Urinary bladder (tissue), 4 donors: ENCODE measurements around the gene GCNA. TPM values are rescaled to one million over a fixed set of nuclear protein-coding genes. Genes with fewer than 3 reads are reported as not detected.
A peak's percentile ranks its signal among the peaks of the same experiment; 100 is the strongest.

Experiments used
- DNase-seq: peaks from one replicate; pipeline ENCODE4 v3.0.0-alpha.2; 2015; ENCODE audit errors: extremely low spot score
- H3K27ac ChIP-seq: one replicate; pipeline ENCODE4 v1.5.1; 2013; ENCODE audit warnings: low read depth, mild to moderate bottlenecking, moderate library complexity
- H3K36me3 ChIP-seq: one replicate; pipeline ENCODE4 v1.6.1; 2013; ENCODE audit warnings: mild to moderate bottlenecking, moderate library complexity; ENCODE audit not compliant: insufficient read depth
- H3K4me1 ChIP-seq: one replicate; pipeline ENCODE4 v1.6.1; 2013; ENCODE audit warnings: mild to moderate bottlenecking, moderate library complexity; ENCODE audit not compliant: insufficient read depth
- H3K4me3 ChIP-seq: one replicate; pipeline ENCODE4 v1.5.1; 2013; ENCODE audit warnings: low read depth, low read length
- WGBS: extraction: QIAGEN DNeasy Blood & Tissue Kit; methylation state at CpG from one replicate; pipeline ENCODE4 v1.1.7; 2013; 5-methylcytosine and 5-hydroxymethylcytosine counted together
- polyA plus RNA-seq: library from polyadenylated mRNA; stranded (reverse); fragments of 200-250 nt; gene quantifications from one replicate; pipeline ENCODE4 v1.2.3, GENCODE V29; 2013
- total RNA-seq: library from RNA; depleted of rRNA; stranded (reverse); fragments of >200 nt; gene quantifications from one replicate; pipeline ENCODE4 v1.2.3, GENCODE V29; 2014
- donor health status: healthy with polysubstance abuse.
- donor health status: healthy.

The GCNA gene
- total and polyA plus RNA-seq, 2 donors = 0.82 to 3.0 TPM

GRCh38 chrX:71612256-71612655 is 34.0 kb downstream of the GCNA start:
- H3K4me1 ChIP-seq = no peaks in the 10 kb centered on the region
- no peak overlapping the region for H3K4me3 ChIP-seq
- 88% methylated on average over 8 of the region's 8 CpGs for WGBS
- peaks cover 6% of the 10 kb centered on the region for H3K36me3 ChIP-seq
- H3K27ac ChIP-seq = no peak overlapping the region
- no peak for DNase-seq

- H3K4me3 ChIP-seq = no peak overlapping the region
- WGBS = 90% methylated on average over 4 of the region's 4 CpGs
- H3K27ac ChIP-seq = no peak overlapping the region
- no peak for DNase-seq
- no peaks in the 10 kb centered on the region for H3K4me1 ChIP-seq
- peaks cover 4% of the 10 kb centered on the region for H3K36me3 ChIP-seq
These were observed 36.8 kb downstream of the GCNA start for GRCh38 chrX:71615056-71615455.

DNA sequence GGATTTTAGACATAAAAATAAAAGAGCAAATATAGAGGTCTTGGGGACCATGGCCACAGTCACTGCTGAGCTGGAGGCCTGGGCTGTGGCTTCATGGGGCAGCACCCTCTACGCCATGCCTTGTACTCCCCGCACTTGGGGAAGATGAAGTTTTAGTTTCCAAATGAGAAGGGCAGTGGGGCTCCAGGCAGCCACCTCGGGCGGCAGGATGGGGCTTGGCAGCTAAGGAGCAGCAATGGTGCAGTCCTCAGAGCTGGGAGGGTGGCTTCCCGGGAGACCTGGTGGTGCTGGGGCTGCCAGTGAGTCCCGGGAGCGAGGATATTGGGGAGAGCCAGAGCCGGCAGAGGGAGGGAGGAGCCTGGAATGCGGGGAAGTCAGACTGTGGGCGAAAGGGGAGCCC is 37.7 kb downstream of the GCNA start:
- DNase-seq = no peak

GRCh38 chrX:71616672-71617529 is 38.7 kb downstream of the GCNA start:
- Histone ChIP-seq H3K36me3 (peaks cover 4% of the 10 kb centered on the region), H3K4me1 (no peaks in the 10 kb centered on the region), H3K27ac (no peak overlapping the region), H3K4me3 (peak overlapping the region; percentile 14)
- 85% methylated on average over 43 of the region's 43 CpGs for WGBS
- DNase-seq = no peak

More for the DNA sequence above, 37.7 kb downstream of the GCNA start:
- Histone ChIP-seq H3K4me3 (no peak overlapping the region), H3K36me3 (peaks cover 4% of the 10 kb centered on the region), H3K4me1 (no peaks in the 10 kb centered on the region), H3K27ac (no peak overlapping the region)
- WGBS = 86% methylated on average over 10 of the region's 10 CpGs

DNA sequence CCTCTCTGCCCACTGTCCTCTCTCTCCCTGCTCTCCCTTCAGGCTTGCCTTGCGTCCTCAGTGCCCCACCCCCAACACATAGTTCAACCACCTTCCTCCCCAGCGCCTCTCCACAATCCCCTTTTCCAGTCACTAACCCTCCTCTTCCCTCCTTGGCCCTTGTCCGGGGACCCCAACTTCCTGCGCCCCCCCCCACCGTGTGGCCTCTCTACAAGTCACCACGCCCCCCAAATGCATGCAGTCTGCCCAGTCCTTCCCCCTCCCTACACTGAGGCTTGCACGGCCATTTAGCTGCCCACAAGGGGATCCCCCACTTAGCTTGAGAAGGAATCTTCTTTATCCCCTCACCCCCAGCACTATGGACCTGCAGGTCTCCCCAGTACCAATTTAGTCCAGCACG is 39.5 kb downstream of the GCNA start:
- WGBS = 74% methylated on average over 8 of the region's 8 CpGs
- peak overlapping the region; percentile 14 for H3K4me3 ChIP-seq
- DNase-seq = no peak
- no peaks in the 10 kb centered on the region for H3K4me1 ChIP-seq
- peak overlapping the region; percentile 23 for H3K27ac ChIP-seq
- H3K36me3 ChIP-seq = peaks cover 4% of the 10 kb centered on the region

DNA sequence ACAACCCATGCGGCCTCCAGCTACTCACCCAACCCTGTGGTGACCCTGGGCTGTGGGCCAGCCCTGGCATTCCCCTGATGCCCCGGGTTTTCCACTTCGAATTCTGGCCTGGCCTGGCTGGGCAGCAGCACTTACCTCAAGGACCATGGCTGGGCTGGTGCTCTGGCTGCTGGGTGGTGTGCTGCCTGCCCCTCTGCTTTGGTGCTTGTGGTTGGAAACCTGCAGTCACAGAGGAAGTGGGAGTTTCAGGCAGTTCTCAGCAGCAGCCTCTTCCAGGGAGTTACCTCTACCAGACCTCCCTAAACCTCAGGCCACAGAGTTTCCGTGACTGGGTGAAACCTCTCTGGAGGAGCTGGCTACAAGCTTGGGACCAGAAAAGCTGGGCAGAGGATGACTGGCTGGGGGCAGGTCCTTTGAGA is 40.1 kb downstream of the GCNA start, which contains the start of gene CXCR3:
CXCR3 (minus strand) TSS at position 209 of the 419 bp plus-strand sequence; CDS start at position 147, 62 bp downstream.
- Histone ChIP-seq H3K4me1 (no peaks in the 10 kb centered on the region), H3K27ac (peak within 1 kb of the TSS; percentile 23), H3K4me3 (peak within 1 kb of the TSS; percentile 14), H3K36me3 (peaks cover 4% of the 10 kb centered on the region)
- DNase-seq = no peak
- WGBS = 78% methylated on average over 4 of the region's 4 CpGs

DNA sequence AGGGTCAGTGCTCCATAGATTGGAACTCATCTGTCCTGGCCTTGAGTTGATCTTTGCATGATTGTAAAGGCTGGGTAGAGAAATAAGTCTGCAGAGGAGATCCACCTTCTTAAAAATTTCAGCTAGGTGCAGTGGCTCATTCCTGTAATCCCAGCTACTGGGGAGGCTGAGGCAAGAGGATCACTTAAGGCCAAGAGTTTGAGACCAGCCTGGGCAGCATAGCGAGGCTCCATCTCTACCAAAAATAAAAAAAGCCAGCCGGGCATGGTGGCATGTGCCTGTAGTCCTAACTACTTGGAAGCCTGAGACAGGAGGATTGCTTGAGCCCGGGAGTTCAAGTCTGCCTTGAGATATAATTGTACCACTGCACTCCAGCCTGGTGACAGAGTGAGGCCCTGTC is 40.5 kb downstream of the GCNA start:
- DNase-seq = no peak
- Histone ChIP-seq H3K36me3 (peaks cover 2% of the 10 kb centered on the region), H3K4me1 (no peaks in the 10 kb centered on the region), H3K4me3 (no peak overlapping the region), H3K27ac (no peak overlapping the region)
- WGBS = 93% methylated on average over 3 of the region's 3 CpGs

GRCh38 chrX:71619193-71619592 is 41.0 kb downstream of the GCNA start:
- WGBS = 91% methylated on average over 8 of the region's 8 CpGs
- Histone ChIP-seq H3K4me3 (no peak overlapping the region), H3K36me3 (peaks cover 2% of the 10 kb centered on the region), H3K27ac (no peak overlapping the region), H3K4me1 (no peaks in the 10 kb centered on the region)
- DNase-seq = no peak

DNA sequence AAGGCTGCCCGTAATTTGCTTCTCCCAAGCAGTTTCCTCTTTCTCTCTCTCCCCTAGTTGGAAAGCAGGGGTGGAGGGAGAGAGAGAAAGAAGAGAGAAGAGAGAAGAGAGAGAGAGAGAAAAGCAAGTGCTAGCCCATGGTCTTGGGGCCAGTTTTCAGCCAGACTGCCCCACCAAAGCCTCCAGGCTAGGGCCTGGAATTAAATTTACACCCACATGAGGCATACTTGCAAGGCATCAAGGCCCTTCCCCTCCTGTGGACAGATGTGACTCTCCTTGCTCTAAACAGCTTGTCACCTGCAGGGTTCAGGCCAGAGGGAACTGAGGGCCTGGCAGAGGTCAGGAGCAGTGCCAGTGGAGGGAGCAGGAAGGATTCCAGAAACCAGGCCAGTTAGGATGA is 41.7 kb downstream of the GCNA start:
- Histone ChIP-seq H3K27ac (no peak overlapping the region), H3K36me3 (peaks cover 2% of the 10 kb centered on the region), H3K4me3 (no peak overlapping the region), H3K4me1 (no peaks in the 10 kb centered on the region)
- no peak for DNase-seq
- WGBS = 91% methylated on average over 1 of the region's 1 CpG

- H3K27ac ChIP-seq = peak overlapping the region; percentile 35
- no peaks in the 10 kb centered on the region for H3K36me3 ChIP-seq
- no peak overlapping the region for H3K4me3 ChIP-seq
- H3K4me1 ChIP-seq = no peaks in the 10 kb centered on the region
- 49% methylated on average over 6 of the region's 6 CpGs for WGBS
- DNase-seq = no peak
These were observed 43.4 kb downstream of the GCNA start for GRCh38 chrX:71621603-71622002.

- Histone ChIP-seq H3K27ac (peak overlapping the region; percentile 38), H3K36me3 (no peaks in the 10 kb centered on the region), H3K4me3 (no peak overlapping the region), H3K4me1 (no peaks in the 10 kb centered on the region)
- 69% methylated on average over 9 of the region's 9 CpGs for WGBS
- no peak for DNase-seq
These were observed 43.9 kb downstream of the GCNA start for GRCh38 chrX:71622032-71622575.

DNA sequence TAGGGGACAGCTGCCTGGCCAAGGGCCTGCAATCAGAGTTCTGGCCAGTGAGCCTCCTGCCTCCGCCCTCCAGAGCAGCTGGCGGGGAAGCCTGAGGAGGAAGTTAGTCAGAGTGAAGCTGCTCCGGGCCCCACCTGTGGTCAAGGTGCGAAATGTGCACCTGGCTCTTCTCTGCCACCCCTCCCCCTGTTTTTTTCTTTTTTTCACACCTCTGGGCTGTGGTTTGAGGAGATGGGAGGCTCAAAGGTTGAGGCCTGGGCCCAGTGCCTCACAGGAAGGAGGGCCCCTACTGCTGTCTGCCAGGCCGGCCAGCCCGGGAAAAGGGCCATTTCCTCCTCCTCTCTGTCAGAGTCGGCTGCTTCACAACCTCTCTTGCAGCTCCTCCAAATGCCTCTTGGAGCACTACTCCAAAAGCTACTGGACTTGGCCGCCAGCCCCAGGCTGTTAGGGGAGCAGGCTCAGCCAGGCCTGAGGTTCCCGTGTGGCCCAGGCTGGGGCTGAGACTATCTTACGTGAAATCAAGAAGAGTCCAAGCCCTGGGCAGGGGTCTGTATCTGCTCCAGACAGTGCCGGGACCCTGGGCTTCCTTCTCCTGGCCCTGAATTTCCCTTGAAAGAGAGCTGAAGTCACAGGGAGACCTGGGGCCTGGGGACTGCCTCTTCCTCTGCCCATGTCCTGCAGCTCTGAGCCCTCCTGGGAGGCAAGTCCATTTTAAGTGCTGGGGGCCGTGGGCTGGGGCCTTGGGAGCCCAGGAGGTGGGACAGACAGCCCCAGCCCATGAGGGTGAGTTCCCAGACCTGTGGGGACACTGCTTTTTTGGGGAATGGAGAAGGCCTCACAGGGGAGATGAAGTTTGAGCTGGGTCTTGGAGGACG is 44.6 kb downstream of the GCNA start:
- no peaks in the 10 kb centered on the region for H3K36me3 ChIP-seq
- peak overlapping the region; percentile 74 for H3K27ac ChIP-seq
- H3K4me1 ChIP-seq = no peaks in the 10 kb centered on the region
- 21% methylated on average over 13 of the region's 13 CpGs for WGBS
- peak; percentile 13 for DNase-seq
- no peak overlapping the region for H3K4me3 ChIP-seq

GRCh38 chrX:71623714-71624113 is 45.5 kb downstream of the GCNA start:
- no peak overlapping the region for H3K27ac ChIP-seq
- WGBS = 90% methylated on average over 3 of the region's 3 CpGs
- no peak overlapping the region for H3K4me3 ChIP-seq
- no peaks in the 10 kb centered on the region for H3K36me3 ChIP-seq
- no peaks in the 10 kb centered on the region for H3K4me1 ChIP-seq
- DNase-seq = no peak
